Anterior cingulate cortex (tissue), 58 donors: ENCODE data around the gene FAM110A.
"Not testable (repeated sequence)": the region's sequence is repeated elsewhere in the genome, so short reads cannot be mapped to it uniquely, and the experiment has no call there.

Source experiments
- DNase-seq, 58 donors: peaks; one replicate each; lab custom pipeline; 2025; lab: John Stamatoyannopoulos, UW

Gene FAM110A

DNA sequence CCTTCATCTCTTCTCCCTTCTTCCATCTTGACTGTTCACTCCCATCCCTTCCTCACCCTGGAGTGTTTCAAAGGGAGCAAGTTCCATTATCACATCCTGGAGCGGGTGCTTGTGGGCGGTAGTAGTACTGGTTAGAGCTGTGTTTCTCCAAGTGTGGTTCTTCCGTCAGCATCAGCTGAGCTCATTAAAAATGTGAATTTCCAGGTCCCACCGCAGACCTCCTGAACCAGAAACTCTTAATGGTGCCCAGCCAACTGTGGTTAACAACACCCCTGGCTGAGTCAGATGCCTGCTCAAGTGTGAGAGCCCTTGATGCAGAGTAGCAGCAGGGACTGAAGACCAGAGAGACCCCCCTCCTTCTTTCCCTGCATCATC lies 58.2 kb downstream of the FAM110A start:
- peak in 5 of 58 donors; percentile 14 to 60 (median 37) for DNase-seq

DNA sequence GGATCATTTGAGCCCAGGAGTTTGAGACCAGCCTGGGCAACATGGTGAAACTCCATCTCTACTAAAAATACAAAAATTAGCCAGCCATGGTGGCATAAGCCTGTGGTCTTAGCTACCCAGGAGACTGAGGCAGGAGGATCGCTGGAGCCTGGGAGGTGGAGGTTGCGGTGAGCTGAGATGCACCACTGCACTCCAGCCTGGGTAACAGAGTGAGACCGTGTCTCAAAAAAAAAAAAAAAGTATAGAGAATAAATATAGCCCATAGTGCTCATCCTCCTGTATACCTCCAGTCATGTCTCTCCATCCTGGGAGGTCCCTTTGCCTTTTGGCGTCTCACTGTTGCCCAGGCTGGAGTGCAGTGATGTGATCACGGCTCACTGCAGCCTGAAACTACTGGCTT lies 58.9 kb downstream of the FAM110A start:
- DNase-seq: not testable (repeated sequence)
